ENCODE data around the gene TANC1.

TANC1 gene

GRCh38 chr2:159066541-159067156 lies 98.2 kb downstream of the TANC1 start:
- no peak for DNase-seq

- no peak for DNase-seq
Observed at GRCh38 chr2:159067971-159068370, 99.5 kb downstream of the TANC1 start.

- no peak for DNase-seq
Observed at GRCh38 chr2:159069229-159069628, 100.8 kb downstream of the TANC1 start.

GRCh38 chr2:159070235-159070634 lies 101.8 kb downstream of the TANC1 start:
- no peak for DNase-seq

- DNase-seq, result no peak
Observed at GRCh38 chr2:159071190-159071915, 102.9 kb downstream of the TANC1 start.

GRCh38 chr2:159072795-159073194 lies 104.4 kb downstream of the TANC1 start:
- DNase-seq, result no peak

- DNase-seq, result no peak
Observed at GRCh38 chr2:159073256-159073655, 104.8 kb downstream of the TANC1 start.

GRCh38 chr2:159074605-159075004 lies 106.2 kb downstream of the TANC1 start:
- no peak for DNase-seq

- DNase-seq, result no peak
Observed at GRCh38 chr2:159075727-159076126, 107.3 kb downstream of the TANC1 start.

- DNase-seq, result no peak
Observed at GRCh38 chr2:159076241-159076640, 107.8 kb downstream of the TANC1 start.

- DNase-seq, result no peak
Observed at GRCh38 chr2:159077869-159078268, 109.4 kb downstream of the TANC1 start.

- no peak for DNase-seq
Observed at GRCh38 chr2:159078443-159078842, 110.0 kb downstream of the TANC1 start.

GRCh38 chr2:159080641-159081040 lies 112.2 kb downstream of the TANC1 start:
- DNase-seq, result no peak

- no peak for DNase-seq
Observed at GRCh38 chr2:159082119-159082518, 113.7 kb downstream of the TANC1 start.

GRCh38 chr2:159084384-159085370 lies 116.2 kb downstream of the TANC1 start:
- no peak for DNase-seq

- no peak for DNase-seq
Observed at GRCh38 chr2:159086342-159086741, 117.9 kb downstream of the TANC1 start.

GRCh38 chr2:159086826-159087225 lies 118.4 kb downstream of the TANC1 start:
- no peak for DNase-seq

GRCh38 chr2:159088906-159089305 lies 120.5 kb downstream of the TANC1 start:
- no peak for DNase-seq

GRCh38 chr2:159089543-159089942 lies 121.1 kb downstream of the TANC1 start:
- no peak for DNase-seq

- no peak for DNase-seq
Observed at GRCh38 chr2:159090514-159091201, 122.2 kb downstream of the TANC1 start.

GRCh38 chr2:159091381-159091780 lies 122.9 kb downstream of the TANC1 start:
- no peak for DNase-seq

- DNase-seq, result no peak
Observed at GRCh38 chr2:159091976-159092375, 123.5 kb downstream of the TANC1 start.

GRCh38 chr2:159093497-159093896 lies 125.1 kb downstream of the TANC1 start:
- DNase-seq, result peak; percentile 67

Measured in eye (tissue), 1 donor.